GM12873 (cell line): ENCODE results near the gene DRGX.

Experiments
- TF ChIP-seq, protein P1 (sequence below): IDR thresholded peaks from 2 replicates; pipeline ENCODE4 v1.5.1; 2012; ENCODE audit warnings: low read depth, mild to moderate bottlenecking, moderate library complexity, low read length, control low read depth; ENCODE audit not compliant: insufficient read depth; ENCODE audit errors: missing control alignments

DRGX gene

DNA sequence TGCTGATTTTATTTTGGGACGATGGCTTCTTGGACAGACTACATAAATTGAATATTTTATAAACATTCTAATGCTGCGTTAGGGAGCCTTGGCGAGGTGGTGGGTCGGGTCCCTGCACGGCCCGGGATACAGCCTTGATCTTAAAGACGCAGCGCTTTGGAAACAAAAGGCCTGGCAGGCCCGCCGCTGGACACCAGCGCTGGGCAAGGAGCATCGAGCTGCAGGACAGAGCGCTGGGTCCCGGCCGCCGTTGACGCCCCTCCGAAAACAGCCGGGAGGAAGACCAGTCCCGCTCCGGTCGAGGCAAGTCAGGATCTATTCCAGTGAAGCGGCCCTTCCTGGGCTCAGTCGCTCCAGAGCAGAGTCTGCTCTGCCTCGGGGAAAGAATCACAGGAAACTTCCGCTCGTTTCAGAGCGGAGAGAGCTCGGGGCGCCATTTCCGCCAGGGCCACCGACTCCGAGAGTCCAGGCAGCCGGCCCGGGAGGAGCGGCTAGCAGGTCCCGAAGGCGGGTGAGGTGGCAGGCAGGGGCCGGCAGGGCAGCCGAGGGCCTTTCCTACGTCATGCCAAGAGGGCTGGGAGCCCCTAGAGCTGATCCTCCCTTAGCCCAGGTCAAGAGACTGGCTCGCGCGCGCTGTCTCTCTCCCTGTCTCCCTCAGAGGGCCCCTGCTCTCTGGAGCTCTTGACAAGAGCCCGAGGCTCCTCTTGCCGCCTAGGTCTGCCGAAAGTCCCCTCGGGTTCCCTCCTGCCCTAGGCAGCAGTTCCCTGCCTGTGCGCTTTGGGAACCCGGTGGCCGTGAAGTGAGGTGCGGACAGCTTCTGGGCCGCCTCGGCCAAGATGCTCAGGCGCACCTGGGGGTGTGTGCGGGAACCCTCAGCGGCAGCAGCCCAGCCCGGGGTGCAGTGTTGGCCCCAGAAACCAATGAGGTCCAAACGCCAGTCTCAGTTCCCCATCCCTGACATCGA, 1.4 kb upstream of the DRGX start:
- TF ChIP-seq, protein P1, sequence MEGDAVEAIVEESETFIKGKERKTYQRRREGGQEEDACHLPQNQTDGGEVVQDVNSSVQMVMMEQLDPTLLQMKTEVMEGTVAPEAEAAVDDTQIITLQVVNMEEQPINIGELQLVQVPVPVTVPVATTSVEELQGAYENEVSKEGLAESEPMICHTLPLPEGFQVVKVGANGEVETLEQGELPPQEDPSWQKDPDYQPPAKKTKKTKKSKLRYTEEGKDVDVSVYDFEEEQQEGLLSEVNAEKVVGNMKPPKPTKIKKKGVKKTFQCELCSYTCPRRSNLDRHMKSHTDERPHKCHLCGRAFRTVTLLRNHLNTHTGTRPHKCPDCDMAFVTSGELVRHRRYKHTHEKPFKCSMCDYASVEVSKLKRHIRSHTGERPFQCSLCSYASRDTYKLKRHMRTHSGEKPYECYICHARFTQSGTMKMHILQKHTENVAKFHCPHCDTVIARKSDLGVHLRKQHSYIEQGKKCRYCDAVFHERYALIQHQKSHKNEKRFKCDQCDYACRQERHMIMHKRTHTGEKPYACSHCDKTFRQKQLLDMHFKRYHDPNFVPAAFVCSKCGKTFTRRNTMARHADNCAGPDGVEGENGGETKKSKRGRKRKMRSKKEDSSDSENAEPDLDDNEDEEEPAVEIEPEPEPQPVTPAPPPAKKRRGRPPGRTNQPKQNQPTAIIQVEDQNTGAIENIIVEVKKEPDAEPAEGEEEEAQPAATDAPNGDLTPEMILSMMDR = no peak

DNA sequence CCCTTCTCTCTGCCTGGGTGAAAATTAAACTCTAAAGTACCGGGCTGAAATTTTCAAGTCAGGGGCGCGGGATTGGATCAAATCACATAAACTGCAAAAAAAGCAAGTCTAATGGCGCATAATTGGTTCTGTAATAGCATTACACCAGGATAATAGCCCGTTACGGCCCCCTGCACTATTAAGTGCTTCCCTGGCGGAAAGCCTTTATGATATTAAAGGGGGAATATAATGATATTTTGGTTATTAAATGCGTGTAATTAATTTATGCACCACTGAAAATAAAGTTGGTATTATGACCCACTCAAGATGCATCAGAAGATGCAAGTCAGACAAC, 744 bp upstream of the DRGX start:
- TF ChIP-seq, protein P1 = no peak

DNA sequence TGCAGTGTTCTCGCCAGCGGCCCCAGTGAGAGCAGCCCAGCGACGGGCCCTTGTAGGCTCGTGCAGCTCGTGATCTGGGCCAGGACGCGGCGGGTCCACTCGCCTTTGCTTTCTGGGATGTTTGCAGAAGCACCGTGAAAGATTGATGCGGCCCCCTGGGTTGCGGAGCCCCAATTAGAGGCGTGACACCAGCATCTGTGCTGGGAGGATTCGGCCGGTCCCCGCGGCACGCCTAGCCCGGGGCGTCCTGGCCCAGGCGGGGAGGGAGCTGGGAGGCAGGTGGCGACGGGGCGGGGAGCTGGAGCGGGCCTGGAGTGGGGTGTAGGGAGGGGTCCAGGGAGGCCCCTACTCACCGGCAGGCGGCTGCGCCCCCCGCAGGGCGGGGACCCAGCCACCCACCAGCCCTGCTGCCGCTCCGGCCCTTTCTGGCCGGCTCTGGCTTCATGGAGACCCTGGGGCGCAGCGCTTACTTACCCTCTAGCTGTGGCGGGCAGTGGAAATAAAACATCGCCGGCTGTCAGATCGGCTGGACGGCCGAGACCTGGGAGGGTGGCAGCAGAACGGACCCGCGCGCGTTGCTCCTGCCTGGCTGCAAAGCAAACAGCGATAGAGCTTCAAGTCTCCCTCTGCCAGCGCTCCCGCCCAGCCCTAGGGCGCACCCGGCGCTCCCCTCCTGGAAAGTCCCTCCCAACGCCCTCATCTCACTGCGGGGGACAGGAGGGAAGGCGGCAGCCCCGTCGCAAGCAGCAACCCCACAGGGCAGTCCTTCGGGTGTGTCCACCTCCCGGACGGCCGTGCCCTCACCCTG, 752 bp downstream of the DRGX start:
- TF ChIP-seq, protein P1 = no peak

DNA sequence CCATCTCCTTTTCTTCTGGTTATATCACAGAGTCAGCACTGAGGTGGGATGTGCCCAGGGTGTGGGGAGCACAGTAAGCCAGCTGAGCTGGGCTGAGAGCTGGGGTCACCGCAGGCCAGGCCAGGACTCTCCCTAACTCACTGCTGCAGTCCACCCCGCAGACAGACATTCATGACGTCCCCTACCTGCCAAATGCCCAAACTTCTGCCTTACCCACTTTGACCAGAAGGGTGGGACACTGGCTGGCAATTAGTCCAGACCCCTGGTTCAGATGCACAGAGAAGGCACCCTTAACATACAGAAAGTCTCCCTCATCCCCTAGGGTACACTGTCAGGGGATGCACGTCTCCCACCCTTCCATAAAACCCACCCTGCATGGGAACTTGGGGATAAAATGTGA, 2.1 kb downstream of the DRGX start:
- TF ChIP-seq, protein P1 = peak; percentile 22

DNA sequence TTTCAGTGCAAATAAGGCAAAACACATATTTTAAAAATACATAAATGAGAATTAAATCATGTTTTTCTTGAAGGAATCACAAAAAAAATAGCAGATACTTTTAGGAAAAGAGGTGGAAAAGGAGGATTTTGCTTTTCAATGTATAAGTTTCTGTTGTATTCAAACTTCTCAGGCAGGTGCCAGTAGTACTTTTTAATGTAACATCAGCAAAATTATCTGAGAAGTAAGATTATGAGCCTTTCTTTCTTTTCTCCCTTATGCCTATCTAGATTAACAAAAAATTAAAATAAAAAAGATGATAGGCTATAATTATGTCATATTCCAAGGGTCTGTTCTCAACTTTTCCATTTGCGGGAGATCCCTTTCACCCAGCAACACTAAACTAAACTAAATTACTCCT, 2.6 kb downstream of the DRGX start:
- TF ChIP-seq, protein P1 = no peak

DNA sequence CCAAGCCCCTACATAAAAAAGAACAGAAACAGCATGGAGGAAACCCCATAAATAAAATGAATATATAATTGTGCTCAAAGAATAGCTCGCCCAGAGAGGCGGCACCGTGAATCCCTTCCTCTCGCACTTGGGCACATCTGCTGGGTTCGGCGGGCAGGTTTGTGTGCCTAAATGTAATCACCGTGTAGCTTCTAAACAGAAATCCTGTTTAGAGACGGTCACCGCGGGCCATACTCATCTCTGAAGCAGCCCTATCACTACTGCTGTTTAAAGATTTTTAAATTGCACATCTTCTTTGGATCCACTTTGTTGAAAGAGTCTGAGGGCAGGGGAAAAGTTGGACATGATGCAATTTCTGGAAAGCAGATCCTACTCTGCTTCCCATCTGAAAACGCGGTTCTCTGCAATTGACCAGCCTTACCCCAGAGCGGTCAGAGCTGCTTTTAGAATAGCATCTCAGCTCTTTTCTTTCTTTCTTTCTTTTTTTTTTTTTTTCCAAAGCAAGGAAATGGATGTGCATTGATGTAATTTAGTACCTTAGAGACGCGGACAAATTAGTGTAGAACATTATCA, 6.4 kb downstream of the DRGX start:
- TF ChIP-seq, protein P1 = no peak

DNA sequence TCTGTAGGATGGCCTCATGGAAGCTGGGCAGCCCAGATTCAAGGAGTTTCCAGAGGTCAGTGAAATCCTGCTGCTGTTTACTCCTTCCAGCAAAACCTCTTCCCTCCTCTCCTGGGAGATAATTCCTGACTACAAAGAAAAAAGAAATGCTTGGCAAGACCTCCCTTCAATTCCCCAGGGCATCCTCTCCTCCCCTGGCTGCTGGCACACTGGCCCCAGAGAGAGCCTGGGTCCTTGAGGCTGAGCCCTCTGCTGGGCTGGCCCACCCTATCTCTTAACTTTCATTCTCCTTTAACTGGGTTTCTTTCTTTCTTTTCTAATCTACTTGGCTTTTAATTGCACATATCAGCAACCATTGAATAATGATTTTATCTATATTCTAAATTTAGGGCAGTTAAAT, 7.7 kb downstream of the DRGX start:
- TF ChIP-seq, protein P1 = no peak
